Esophagus squamous epithelium (tissue), 4 donors: ENCODE results near the gene PPARA.

Source experiments
- POLR2A ChIP-seq, 4 donors: fragments of 450-650 bp; IDR thresholded peaks; one replicate each; pipeline ENCODE4 v1.6.1; 2017; ENCODE audit warnings: antibody characterized with exemption in 4 of 4, mild to moderate bottlenecking in 4 of 4, moderate library complexity in 3 of 4
- TF ChIP-seq, protein P1 (sequence below), 6 experiments: fragments of 450-650 bp in 4 of 6; fragments of 200-600 bp in 2 of 6; sonication (generic) in 2 of 6; IDR thresholded peaks; one replicate each; pipeline ENCODE4 v1.5.1; 2016 to 2019; ENCODE audit warnings: antibody characterized with exemption in 6 of 6, mild to moderate bottlenecking in 4 of 6, moderate library complexity in 4 of 6

DNA sequence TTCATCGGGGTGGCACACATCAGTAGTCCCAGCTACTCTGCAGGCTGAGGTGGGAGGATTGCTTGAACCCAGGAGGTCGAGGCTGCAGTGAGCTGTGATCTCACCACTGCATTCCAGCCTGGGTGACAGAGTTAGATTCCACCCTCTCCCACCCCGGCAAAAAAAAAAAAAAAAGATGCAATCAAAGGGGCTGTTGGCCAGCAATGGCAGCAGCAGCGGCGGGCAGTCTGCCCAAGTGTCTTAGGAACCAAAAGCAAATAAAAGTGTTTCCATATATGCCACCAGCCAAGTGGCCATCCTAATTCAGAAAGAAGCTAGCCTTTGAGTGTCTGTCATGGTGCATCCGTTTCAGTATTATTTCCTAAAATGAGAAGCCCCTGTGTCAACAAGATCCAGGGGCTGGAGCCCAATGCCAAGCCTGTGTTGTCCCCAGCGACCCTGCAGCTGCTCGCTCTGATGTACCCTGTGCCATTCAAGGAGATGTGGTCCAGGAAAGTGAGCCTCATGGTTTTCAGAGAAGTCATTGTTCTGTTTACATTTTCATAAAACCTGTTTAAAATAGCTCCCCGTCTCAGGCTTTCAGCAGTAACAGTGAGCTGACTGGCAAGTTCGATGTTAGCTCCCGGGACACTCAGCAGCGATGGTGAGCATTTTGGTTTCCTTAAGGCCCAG is 87.3 kb downstream of the PPARA start:
- no peak for TF ChIP-seq POLR2A (IDR thresholded peaks at IDR 0.05)
- TF ChIP-seq, protein P1, sequence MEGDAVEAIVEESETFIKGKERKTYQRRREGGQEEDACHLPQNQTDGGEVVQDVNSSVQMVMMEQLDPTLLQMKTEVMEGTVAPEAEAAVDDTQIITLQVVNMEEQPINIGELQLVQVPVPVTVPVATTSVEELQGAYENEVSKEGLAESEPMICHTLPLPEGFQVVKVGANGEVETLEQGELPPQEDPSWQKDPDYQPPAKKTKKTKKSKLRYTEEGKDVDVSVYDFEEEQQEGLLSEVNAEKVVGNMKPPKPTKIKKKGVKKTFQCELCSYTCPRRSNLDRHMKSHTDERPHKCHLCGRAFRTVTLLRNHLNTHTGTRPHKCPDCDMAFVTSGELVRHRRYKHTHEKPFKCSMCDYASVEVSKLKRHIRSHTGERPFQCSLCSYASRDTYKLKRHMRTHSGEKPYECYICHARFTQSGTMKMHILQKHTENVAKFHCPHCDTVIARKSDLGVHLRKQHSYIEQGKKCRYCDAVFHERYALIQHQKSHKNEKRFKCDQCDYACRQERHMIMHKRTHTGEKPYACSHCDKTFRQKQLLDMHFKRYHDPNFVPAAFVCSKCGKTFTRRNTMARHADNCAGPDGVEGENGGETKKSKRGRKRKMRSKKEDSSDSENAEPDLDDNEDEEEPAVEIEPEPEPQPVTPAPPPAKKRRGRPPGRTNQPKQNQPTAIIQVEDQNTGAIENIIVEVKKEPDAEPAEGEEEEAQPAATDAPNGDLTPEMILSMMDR (IDR thresholded peaks at IDR 0.05) = no peak
